ENCODE results near the gene CD300LB.

The CD300LB gene

DNA sequence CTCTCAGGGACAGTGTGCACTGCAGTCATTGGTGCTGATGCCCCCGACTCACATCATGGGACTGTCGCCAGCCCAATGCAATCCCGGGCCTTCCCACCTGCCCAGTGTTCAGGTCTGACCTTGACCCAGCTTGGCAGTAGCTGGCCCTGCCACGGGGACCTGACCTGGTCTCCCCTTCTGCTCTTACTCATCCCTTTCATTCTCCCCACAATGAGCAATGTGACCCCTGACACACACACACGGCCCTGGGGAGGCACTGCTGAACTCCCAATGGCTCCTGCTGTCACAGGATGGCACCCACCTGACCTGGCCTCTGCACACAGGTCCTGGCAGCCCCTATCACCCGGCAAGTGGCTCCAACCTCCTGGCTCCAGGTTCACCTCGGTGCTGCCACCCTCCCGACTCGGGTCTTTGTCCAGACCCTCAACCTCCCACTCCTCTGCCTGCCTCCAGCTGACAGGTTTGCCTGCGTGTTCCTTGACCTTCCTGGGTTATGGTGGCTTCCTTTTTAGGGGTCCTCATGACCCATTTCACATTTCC is 8.1 kb upstream of the CD300LB start:
- H3K27ac ChIP-seq, result no peak overlapping the region
- no peaks in the 10 kb centered on the region for H3K79me2 ChIP-seq
- no peak overlapping the region for H3K4me3 ChIP-seq (ENCODE audit: low read depth, low read length)
- H2AFZ ChIP-seq, result no peak overlapping the region
- no peak overlapping the region for H3K9ac ChIP-seq
- no peaks in the 10 kb centered on the region for H3K36me3 ChIP-seq (ENCODE audit: control insufficient read depth, insufficient read depth, low read length)
- no peak overlapping the region for H3K4me2 ChIP-seq (ENCODE audit: low read length)
- peaks cover 3% of the 10 kb centered on the region for H3K9me3 ChIP-seq (ENCODE audit: control insufficient read depth, low read length)
- H3K27me3 ChIP-seq (ENCODE audit: control insufficient read depth, insufficient read depth, low read length), result no peaks in the 10 kb centered on the region
- H3K4me1 ChIP-seq, result no peaks in the 10 kb centered on the region
- TF ChIP-seq, protein P1, sequence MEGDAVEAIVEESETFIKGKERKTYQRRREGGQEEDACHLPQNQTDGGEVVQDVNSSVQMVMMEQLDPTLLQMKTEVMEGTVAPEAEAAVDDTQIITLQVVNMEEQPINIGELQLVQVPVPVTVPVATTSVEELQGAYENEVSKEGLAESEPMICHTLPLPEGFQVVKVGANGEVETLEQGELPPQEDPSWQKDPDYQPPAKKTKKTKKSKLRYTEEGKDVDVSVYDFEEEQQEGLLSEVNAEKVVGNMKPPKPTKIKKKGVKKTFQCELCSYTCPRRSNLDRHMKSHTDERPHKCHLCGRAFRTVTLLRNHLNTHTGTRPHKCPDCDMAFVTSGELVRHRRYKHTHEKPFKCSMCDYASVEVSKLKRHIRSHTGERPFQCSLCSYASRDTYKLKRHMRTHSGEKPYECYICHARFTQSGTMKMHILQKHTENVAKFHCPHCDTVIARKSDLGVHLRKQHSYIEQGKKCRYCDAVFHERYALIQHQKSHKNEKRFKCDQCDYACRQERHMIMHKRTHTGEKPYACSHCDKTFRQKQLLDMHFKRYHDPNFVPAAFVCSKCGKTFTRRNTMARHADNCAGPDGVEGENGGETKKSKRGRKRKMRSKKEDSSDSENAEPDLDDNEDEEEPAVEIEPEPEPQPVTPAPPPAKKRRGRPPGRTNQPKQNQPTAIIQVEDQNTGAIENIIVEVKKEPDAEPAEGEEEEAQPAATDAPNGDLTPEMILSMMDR (IDR thresholded peaks at IDR 0.05), result no peak

DNA sequence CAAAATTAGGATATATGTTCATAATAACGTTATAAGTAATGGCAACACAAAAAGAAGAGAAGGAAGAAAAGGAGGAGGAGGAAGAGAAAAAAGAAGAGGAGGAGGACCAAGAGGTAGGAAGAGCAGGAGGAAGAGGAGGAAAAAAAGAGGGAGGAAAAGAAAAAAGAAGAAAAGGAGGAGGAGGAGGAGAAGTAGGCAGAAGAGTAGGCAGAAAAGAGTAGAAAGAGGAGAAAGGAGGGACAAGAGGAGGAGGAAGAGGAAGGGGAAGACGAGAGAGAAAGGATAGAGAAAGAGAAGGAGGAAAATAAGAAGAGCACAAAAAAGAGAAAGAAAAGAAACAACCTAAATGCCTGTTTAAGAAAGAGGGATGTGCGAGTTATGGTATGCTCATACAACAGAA is 5.6 kb upstream of the CD300LB start:
- Histone ChIP-seq H3K9me3 (ENCODE audit: control insufficient read depth, low read length) (peaks cover 3% of the 10 kb centered on the region), H3K4me2 (ENCODE audit: low read length) (no peak overlapping the region), H3K36me3 (ENCODE audit: control insufficient read depth, insufficient read depth, low read length) (no peaks in the 10 kb centered on the region), H3K79me2 (no peaks in the 10 kb centered on the region), H3K9ac (no peak overlapping the region), H3K27ac (no peak overlapping the region), H3K27me3 (ENCODE audit: control insufficient read depth, insufficient read depth, low read length) (no peaks in the 10 kb centered on the region), H2AFZ (no peak overlapping the region), H3K4me1 (no peaks in the 10 kb centered on the region), H3K4me3 (ENCODE audit: low read depth, low read length) (no peak overlapping the region)
- TF ChIP-seq, protein P1 (IDR thresholded peaks at IDR 0.05), result no peak

DNA sequence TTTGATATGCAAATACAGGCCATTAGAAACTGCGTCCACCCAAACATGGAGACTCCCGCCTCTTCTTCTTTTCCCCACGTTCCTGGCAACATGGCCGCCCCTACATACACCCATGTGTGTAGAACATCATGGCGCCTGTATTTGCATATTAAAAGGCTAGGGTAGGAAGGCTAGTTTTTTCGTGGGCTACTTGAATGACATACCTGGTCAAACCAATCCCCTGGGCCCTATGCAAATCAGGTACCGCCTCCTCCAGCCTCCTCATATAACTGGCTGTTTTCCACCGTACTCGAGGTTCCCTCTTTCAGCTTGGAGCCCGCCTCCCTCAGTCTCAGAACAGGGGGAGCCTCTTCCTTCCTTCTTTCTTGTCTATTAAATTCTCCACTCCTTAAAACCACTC is 840 bp upstream of the CD300LB start:
- peaks cover 3% of the 10 kb centered on the region for H3K9me3 ChIP-seq (ENCODE audit: control insufficient read depth, low read length)
- no peak overlapping the region for H2AFZ ChIP-seq
- H3K4me2 ChIP-seq (ENCODE audit: low read length), result no peak overlapping the region
- H3K9ac ChIP-seq, result no peak overlapping the region
- H3K79me2 ChIP-seq, result no peaks in the 10 kb centered on the region
- no peaks in the 10 kb centered on the region for H3K36me3 ChIP-seq (ENCODE audit: control insufficient read depth, insufficient read depth, low read length)
- no peaks in the 10 kb centered on the region for H3K27me3 ChIP-seq (ENCODE audit: control insufficient read depth, insufficient read depth, low read length)
- no peaks in the 10 kb centered on the region for H3K4me1 ChIP-seq
- H3K4me3 ChIP-seq (ENCODE audit: low read depth, low read length), result no peak overlapping the region
- no peak overlapping the region for H3K27ac ChIP-seq
- TF ChIP-seq, protein P1 (IDR thresholded peaks at IDR 0.05), result no peak

DNA sequence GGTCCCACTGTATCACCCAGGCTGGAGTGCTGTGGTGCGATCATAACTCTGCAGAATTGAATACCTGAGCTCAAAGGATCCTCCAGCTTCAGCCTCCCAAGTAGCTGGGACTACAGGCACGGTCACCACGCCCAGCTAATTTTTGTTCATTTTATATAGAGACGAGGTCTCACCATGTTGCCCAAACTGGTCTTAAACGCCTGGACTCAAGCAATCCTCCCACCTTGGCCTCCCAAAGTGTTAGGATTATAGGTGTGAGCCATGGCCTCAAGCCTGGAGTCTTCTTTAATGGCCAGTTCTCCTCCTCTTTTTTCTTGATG is 484 bp downstream of the CD300LB start:
- no peaks in the 10 kb centered on the region for H3K27me3 ChIP-seq (ENCODE audit: control insufficient read depth, insufficient read depth, low read length)
- no peaks in the 10 kb centered on the region for H3K79me2 ChIP-seq
- H3K4me2 ChIP-seq (ENCODE audit: low read length), result no peak overlapping the region
- H2AFZ ChIP-seq, result no peak overlapping the region
- H3K9ac ChIP-seq, result no peak overlapping the region
- peaks cover 3% of the 10 kb centered on the region for H3K9me3 ChIP-seq (ENCODE audit: control insufficient read depth, low read length)
- no peak overlapping the region for H3K27ac ChIP-seq
- TF ChIP-seq, protein P1 (IDR thresholded peaks at IDR 0.05), result no peak
- H3K4me1 ChIP-seq, result no peaks in the 10 kb centered on the region
- no peaks in the 10 kb centered on the region for H3K36me3 ChIP-seq (ENCODE audit: control insufficient read depth, insufficient read depth, low read length)
- no peak overlapping the region for H3K4me3 ChIP-seq (ENCODE audit: low read depth, low read length)

DNA sequence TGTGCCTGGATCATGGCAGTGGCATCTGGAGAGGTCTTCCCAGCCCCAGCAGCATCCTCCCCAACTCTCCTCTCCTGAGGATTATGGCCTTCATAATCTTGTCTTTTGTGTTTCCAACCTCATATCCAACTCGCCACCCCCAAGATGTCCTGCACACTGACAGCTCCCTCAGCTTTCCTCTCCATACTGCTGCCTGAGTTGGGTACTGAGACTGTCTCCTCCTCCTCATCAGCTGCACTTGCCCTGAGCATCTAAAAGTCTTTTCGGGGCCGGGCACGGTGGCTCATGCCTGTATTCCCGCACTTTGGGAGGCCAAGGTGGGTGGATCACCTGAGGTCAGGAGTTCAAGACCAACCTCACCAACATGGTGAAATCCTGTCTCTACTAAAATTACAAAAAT is 2.0 kb downstream of the CD300LB start:
- Histone ChIP-seq H3K4me3 (ENCODE audit: low read depth, low read length) (no peak overlapping the region), H3K27me3 (ENCODE audit: control insufficient read depth, insufficient read depth, low read length) (no peaks in the 10 kb centered on the region), H3K36me3 (ENCODE audit: control insufficient read depth, insufficient read depth, low read length) (no peaks in the 10 kb centered on the region), H3K9ac (no peak overlapping the region), H3K9me3 (ENCODE audit: control insufficient read depth, low read length) (no peaks in the 10 kb centered on the region), H2AFZ (no peak overlapping the region), H3K4me1 (no peaks in the 10 kb centered on the region), H3K79me2 (no peaks in the 10 kb centered on the region), H3K4me2 (ENCODE audit: low read length) (no peak overlapping the region), H3K27ac (no peak overlapping the region)
- TF ChIP-seq, protein P1 (IDR thresholded peaks at IDR 0.05), result no peak

Data from parathyroid adenoma (tissue), 2 donors.